ENCODE data around the gene PRRT1B. TPM values are rescaled to one million over a fixed set of nuclear protein-coding genes. Genes with fewer than 3 reads are reported as not detected.

Gene PRRT1B
- total and polyA plus RNA-seq, 2 donors (not counting 1 experiment from before 2014, with no cell fraction given): not detected

- Histone ChIP-seq H3K4me2 (ENCODE audit: extremely low read depth, insufficient read depth, low read length) (no peak overlapping the region), H3K27ac (ENCODE audit: insufficient read depth, low read length) (no peak overlapping the region), H3K4me3 (replicated peaks in 1 of 4; ENCODE audit: control extremely low read depth in 1 of 4, insufficient read depth in 1 of 4, low read depth in 3 of 4, low read length in 4 of 4) (no peak overlapping the region), H3K36me3 (ENCODE audit: control insufficient read depth, insufficient read depth, low read length) (peaks cover 12% of the 10 kb centered on the region), H4K20me1 (ENCODE audit: control insufficient read depth, extremely low read depth, insufficient read depth, low read length) (no peaks in the 10 kb centered on the region), H3K27me3 (ENCODE audit: control insufficient read depth, insufficient read depth, low read length) (no peaks in the 10 kb centered on the region), H3K9me3 (ENCODE audit: control insufficient read depth, insufficient read depth, low read depth, low read length) (no peaks in the 10 kb centered on the region), H3K4me1 (ENCODE audit: control insufficient read depth, extremely low read depth, insufficient read depth, low read length) (no peaks in the 10 kb centered on the region), H3K79me2 (ENCODE audit: control insufficient read depth, insufficient read depth, low read length) (no peaks in the 10 kb centered on the region), H3K9ac (ENCODE audit: insufficient read depth, low read length) (no peak overlapping the region), H2AFZ (ENCODE audit: low read length) (no peak overlapping the region)
- no peak for DNase-seq (ENCODE audit: low read depth in 2 of 2)
- no peak for TF ChIP-seq EZH2 (IDR thresholded peaks at IDR 0.05; ENCODE audit: low read length, missing control alignments)
- TF ChIP-seq, protein P1, sequence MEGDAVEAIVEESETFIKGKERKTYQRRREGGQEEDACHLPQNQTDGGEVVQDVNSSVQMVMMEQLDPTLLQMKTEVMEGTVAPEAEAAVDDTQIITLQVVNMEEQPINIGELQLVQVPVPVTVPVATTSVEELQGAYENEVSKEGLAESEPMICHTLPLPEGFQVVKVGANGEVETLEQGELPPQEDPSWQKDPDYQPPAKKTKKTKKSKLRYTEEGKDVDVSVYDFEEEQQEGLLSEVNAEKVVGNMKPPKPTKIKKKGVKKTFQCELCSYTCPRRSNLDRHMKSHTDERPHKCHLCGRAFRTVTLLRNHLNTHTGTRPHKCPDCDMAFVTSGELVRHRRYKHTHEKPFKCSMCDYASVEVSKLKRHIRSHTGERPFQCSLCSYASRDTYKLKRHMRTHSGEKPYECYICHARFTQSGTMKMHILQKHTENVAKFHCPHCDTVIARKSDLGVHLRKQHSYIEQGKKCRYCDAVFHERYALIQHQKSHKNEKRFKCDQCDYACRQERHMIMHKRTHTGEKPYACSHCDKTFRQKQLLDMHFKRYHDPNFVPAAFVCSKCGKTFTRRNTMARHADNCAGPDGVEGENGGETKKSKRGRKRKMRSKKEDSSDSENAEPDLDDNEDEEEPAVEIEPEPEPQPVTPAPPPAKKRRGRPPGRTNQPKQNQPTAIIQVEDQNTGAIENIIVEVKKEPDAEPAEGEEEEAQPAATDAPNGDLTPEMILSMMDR (conservative IDR thresholded peaks at IDR 0.05 in 1 of 2, IDR thresholded peaks at IDR 0.05 in 1 of 2; ENCODE audit: low read depth in 1 of 2, low read length in 2 of 2): no peak
Measured at GRCh38 chr9:131578731-131579504, 33.6 kb downstream of the PRRT1B start.

- TF ChIP-seq, protein P1 (conservative IDR thresholded peaks at IDR 0.05 in 1 of 2, IDR thresholded peaks at IDR 0.05 in 1 of 2; ENCODE audit: low read depth in 1 of 2, low read length in 2 of 2): no peak
- no peak for TF ChIP-seq EZH2 (IDR thresholded peaks at IDR 0.05; ENCODE audit: low read length, missing control alignments)
- H3K4me2 ChIP-seq (ENCODE audit: extremely low read depth, insufficient read depth, low read length): no peak overlapping the region
- no peaks in the 10 kb centered on the region for H3K4me1 ChIP-seq (ENCODE audit: control insufficient read depth, extremely low read depth, insufficient read depth, low read length)
- no peak overlapping the region for H3K9ac ChIP-seq (ENCODE audit: insufficient read depth, low read length)
- no peaks in the 10 kb centered on the region for H3K9me3 ChIP-seq (ENCODE audit: control insufficient read depth, insufficient read depth, low read depth, low read length)
- H3K79me2 ChIP-seq (ENCODE audit: control insufficient read depth, insufficient read depth, low read length): no peaks in the 10 kb centered on the region
- no peaks in the 10 kb centered on the region for H4K20me1 ChIP-seq (ENCODE audit: control insufficient read depth, extremely low read depth, insufficient read depth, low read length)
- no peak for DNase-seq (ENCODE audit: low read depth in 2 of 2)
- no peak overlapping the region for H3K27ac ChIP-seq (ENCODE audit: insufficient read depth, low read length)
- no peak overlapping the region for H2AFZ ChIP-seq (ENCODE audit: low read length)
- no peak overlapping the region for H3K4me3 ChIP-seq (replicated peaks in 1 of 4; ENCODE audit: control extremely low read depth in 1 of 4, insufficient read depth in 1 of 4, low read depth in 3 of 4, low read length in 4 of 4)
- H3K27me3 ChIP-seq (ENCODE audit: control insufficient read depth, insufficient read depth, low read length): no peaks in the 10 kb centered on the region
- H3K36me3 ChIP-seq (ENCODE audit: control insufficient read depth, insufficient read depth, low read length): peaks cover 18% of the 10 kb centered on the region
Measured at GRCh38 chr9:131579789-131580211, 34.5 kb downstream of the PRRT1B start.

DNA sequence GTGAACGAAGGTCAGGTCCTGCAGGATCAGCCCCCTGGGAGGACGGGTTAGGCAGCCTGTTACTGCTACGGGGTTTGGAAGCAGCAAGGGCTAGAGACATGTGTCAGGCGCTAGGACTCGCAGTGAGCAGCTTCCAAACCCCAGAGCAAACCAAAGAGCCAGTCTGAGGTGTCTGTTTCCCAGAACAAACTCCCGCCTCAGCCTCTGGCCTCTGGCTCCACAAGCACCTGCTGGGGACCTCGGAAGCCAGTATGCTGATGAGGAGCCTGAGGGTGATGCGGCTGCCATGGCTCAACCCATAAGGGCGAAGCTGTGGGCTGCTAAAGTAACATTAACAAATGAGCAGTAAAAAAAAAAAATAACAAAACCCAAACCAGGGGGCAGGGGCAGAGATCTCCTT, 35.0 kb downstream of the PRRT1B start:
- Histone ChIP-seq H3K9me3 (ENCODE audit: control insufficient read depth, insufficient read depth, low read depth, low read length) (no peaks in the 10 kb centered on the region), H3K9ac (ENCODE audit: insufficient read depth, low read length) (no peak overlapping the region), H3K27ac (ENCODE audit: insufficient read depth, low read length) (no peak overlapping the region), H3K79me2 (ENCODE audit: control insufficient read depth, insufficient read depth, low read length) (no peaks in the 10 kb centered on the region), H4K20me1 (ENCODE audit: control insufficient read depth, extremely low read depth, insufficient read depth, low read length) (no peaks in the 10 kb centered on the region), H3K4me2 (ENCODE audit: extremely low read depth, insufficient read depth, low read length) (no peak overlapping the region), H3K4me3 (replicated peaks in 1 of 4; ENCODE audit: control extremely low read depth in 1 of 4, insufficient read depth in 1 of 4, low read depth in 3 of 4, low read length in 4 of 4) (no peak overlapping the region), H3K4me1 (ENCODE audit: control insufficient read depth, extremely low read depth, insufficient read depth, low read length) (no peaks in the 10 kb centered on the region), H3K36me3 (ENCODE audit: control insufficient read depth, insufficient read depth, low read length) (peaks cover 17% of the 10 kb centered on the region), H2AFZ (ENCODE audit: low read length) (no peak overlapping the region), H3K27me3 (ENCODE audit: control insufficient read depth, insufficient read depth, low read length) (no peaks in the 10 kb centered on the region)
- no peak for TF ChIP-seq EZH2 (IDR thresholded peaks at IDR 0.05; ENCODE audit: low read length, missing control alignments)
- TF ChIP-seq, protein P1 (conservative IDR thresholded peaks at IDR 0.05 in 1 of 2, IDR thresholded peaks at IDR 0.05 in 1 of 2; ENCODE audit: low read depth in 1 of 2, low read length in 2 of 2): no peak
- DNase-seq (ENCODE audit: low read depth in 2 of 2): no peak

Measured in fibroblast of lung (primary cell).